Measurements from ENCODE around the gene PAX8. TPM values are rescaled to one million over a fixed set of nuclear protein-coding genes. Genes with fewer than 3 reads are reported as not detected.

The PAX8 gene
- total and polyA plus RNA-seq, 2 experiments from 2014 or later: 0.21 to 0.32 TPM

- Histone ChIP-seq H2AFZ (peak overlapping the region; percentile 97), H3F3A (replicated peaks; ENCODE audit: low read depth) (0 out of 2 replicates have a peak, but pooled peaks cover 4% of the 10 kb centered on the region), H3K27me3 (ENCODE audit: insufficient read depth) (peaks cover 97% of the 10 kb centered on the region), H3K36me3 (ENCODE audit: insufficient read depth) (no peaks in the 10 kb centered on the region), H4K20me1 (replicated peaks; ENCODE audit: insufficient read depth) (peaks cover 14% of the 10 kb centered on the region), H3K4me2 (peak overlapping the region; percentile 92), H3K9me2 (ENCODE audit: insufficient read depth) (no peaks in the 10 kb centered on the region), H3K4me3 (peak overlapping the region; percentile 70), H3K79me2 (replicated peaks; ENCODE audit: insufficient read depth) (no peaks in the 10 kb centered on the region), H3K27ac (ENCODE audit: low read depth) (no peak overlapping the region), H3K4me1 (ENCODE audit: insufficient read depth) (peaks cover 32% of the 10 kb centered on the region)
- Mint-ChIP-seq H3K36me3 (ENCODE audit: low read depth) (no peaks in the 10 kb centered on the region), H3K27ac (no peak overlapping the region), H3K27me3 (ENCODE audit: insufficient read depth, low read depth, poor library complexity) (peaks cover 91% of the 10 kb centered on the region), H3K4me3 (peak overlapping the region; percentile 75), H3K4me1 (peaks cover 22% of the 10 kb centered on the region), H3K9me3 (no peaks in the 10 kb centered on the region)
- DNase-seq (ENCODE audit: low spot score) (peak; percentile 55), ATAC-seq (peak; percentile 29)
- no peak for TF ChIP-seq ETS1 (IDR thresholded peaks at IDR 0.05)
- peak; percentile 18 for TF ChIP-seq EZH2phosphoT487 (IDR thresholded peaks at IDR 0.05; ENCODE audit: unreplicated experiment)
Observed at GRCh38 chr2:113278073-113278741, 514 bp downstream of the PAX8 start.

GRCh38 chr2:113277474-113278072, 1.1 kb downstream of the PAX8 start:
- Mint-ChIP-seq H3K27me3 (ENCODE audit: insufficient read depth, low read depth, poor library complexity) (peaks cover 92% of the 10 kb centered on the region), H3K36me3 (ENCODE audit: low read depth) (no peaks in the 10 kb centered on the region), H3K27ac (no peak overlapping the region), H3K4me3 (peak overlapping the region; percentile 75), H3K9me3 (no peaks in the 10 kb centered on the region), H3K4me1 (peaks cover 21% of the 10 kb centered on the region)
- Histone ChIP-seq H3K4me1 (ENCODE audit: insufficient read depth) (peaks cover 31% of the 10 kb centered on the region), H3K4me3 (peak overlapping the region; percentile 70), H3K79me2 (replicated peaks; ENCODE audit: insufficient read depth) (no peaks in the 10 kb centered on the region), H3K9me2 (ENCODE audit: insufficient read depth) (no peaks in the 10 kb centered on the region), H3K36me3 (ENCODE audit: insufficient read depth) (no peaks in the 10 kb centered on the region), H2AFZ (peak overlapping the region; percentile 97), H4K20me1 (replicated peaks; ENCODE audit: insufficient read depth) (peaks cover 14% of the 10 kb centered on the region), H3K27me3 (ENCODE audit: insufficient read depth) (peaks cover 100% of the 10 kb centered on the region), H3K27ac (ENCODE audit: low read depth) (no peak overlapping the region), H3K4me2 (peak overlapping the region; percentile 92), H3F3A (replicated peaks; ENCODE audit: low read depth) (0 out of 2 replicates have a peak, but pooled peaks cover 4% of the 10 kb centered on the region)
- TF ChIP-seq CTCF (conservative IDR thresholded peaks at IDR 0.05; ENCODE audit: low read depth in 2 of 2) (no peak), EZH2 (IDR thresholded peaks at IDR 0.05; ENCODE audit: low read depth, unreplicated experiment) (peak; percentile 78), ETS1 (IDR thresholded peaks at IDR 0.05) (no peak), EZH2phosphoT487 (IDR thresholded peaks at IDR 0.05; ENCODE audit: unreplicated experiment) (peak; percentile 90)
- DNase-seq (ENCODE audit: low spot score): peak; percentile 60
- ATAC-seq: peak; percentile 43

All from GM23338 (cell line).